HG02623 (cell line): ENCODE measurements around the gene WDR91.
"Not testable (repeated sequence)": the region's sequence is repeated elsewhere in the genome, so short reads cannot be mapped to it uniquely, and the experiment has no call there.

Source experiments
- ATAC-seq: cut with Tn5 transposase; IDR thresholded peaks from one replicate; pipeline ENCODE4 v1.9.1; 2021; ENCODE audit warnings: moderate library complexity; ENCODE audit not compliant: unreplicated experiment

Gene WDR91

GRCh38 chr7:135234095-135234494, 22.8 kb upstream of the WDR91 start:
- not testable (repeated sequence) for ATAC-seq

GRCh38 chr7:135233570-135233969, 22.2 kb upstream of the WDR91 start, which contains the start of gene STRA8:
TSS of gene STRA8 (plus strand) at chr7:135233838. CDS start at chr7:135240525, 6,687 bp downstream.
- ATAC-seq, result no peak

- ATAC-seq, result no peak
These were observed 21.4 kb upstream of the WDR91 start for GRCh38 chr7:135232720-135233119.

GRCh38 chr7:135232087-135232486, 20.8 kb upstream of the WDR91 start:
- no peak for ATAC-seq

- ATAC-seq, result no peak
These were observed 20.4 kb upstream of the WDR91 start for GRCh38 chr7:135231686-135232085.

GRCh38 chr7:135224027-135224426, 12.7 kb upstream of the WDR91 start:
- ATAC-seq, result no peak

GRCh38 chr7:135217645-135218509, 6.6 kb upstream of the WDR91 start:
- no peak for ATAC-seq

- ATAC-seq, result no peak
These were observed 4.4 kb upstream of the WDR91 start for GRCh38 chr7:135215698-135216097.

GRCh38 chr7:135215180-135215579, 3.9 kb upstream of the WDR91 start:
- ATAC-seq, result no peak

- no peak for ATAC-seq
These were observed 2.5 kb upstream of the WDR91 start for GRCh38 chr7:135213831-135214230.

GRCh38 chr7:135211946-135212685, 790 bp upstream of the WDR91 start:
- not testable (repeated sequence) for ATAC-seq

GRCh38 chr7:135210888-135211178, 493 bp downstream of the WDR91 start:
- ATAC-seq, result no peak

GRCh38 chr7:135209225-135209834, 2.0 kb downstream of the WDR91 start:
- no peak for ATAC-seq

- ATAC-seq, result no peak
These were observed 3.1 kb downstream of the WDR91 start for GRCh38 chr7:135208102-135208793.

GRCh38 chr7:135207406-135208101, 3.8 kb downstream of the WDR91 start:
- no peak for ATAC-seq

- ATAC-seq, result peak; percentile 22
These were observed 4.4 kb downstream of the WDR91 start for GRCh38 chr7:135206941-135207391.

- no peak for ATAC-seq
These were observed 5.5 kb downstream of the WDR91 start for GRCh38 chr7:135205850-135206249.

GRCh38 chr7:135204876-135205275, 6.5 kb downstream of the WDR91 start:
- ATAC-seq, result no peak

- no peak for ATAC-seq
These were observed 7.0 kb downstream of the WDR91 start for GRCh38 chr7:135204341-135204749.

- ATAC-seq, result no peak
These were observed 10.0 kb downstream of the WDR91 start for GRCh38 chr7:135201350-135201749.
